ENCODE results near the gene CASK.

Gene CASK

DNA sequence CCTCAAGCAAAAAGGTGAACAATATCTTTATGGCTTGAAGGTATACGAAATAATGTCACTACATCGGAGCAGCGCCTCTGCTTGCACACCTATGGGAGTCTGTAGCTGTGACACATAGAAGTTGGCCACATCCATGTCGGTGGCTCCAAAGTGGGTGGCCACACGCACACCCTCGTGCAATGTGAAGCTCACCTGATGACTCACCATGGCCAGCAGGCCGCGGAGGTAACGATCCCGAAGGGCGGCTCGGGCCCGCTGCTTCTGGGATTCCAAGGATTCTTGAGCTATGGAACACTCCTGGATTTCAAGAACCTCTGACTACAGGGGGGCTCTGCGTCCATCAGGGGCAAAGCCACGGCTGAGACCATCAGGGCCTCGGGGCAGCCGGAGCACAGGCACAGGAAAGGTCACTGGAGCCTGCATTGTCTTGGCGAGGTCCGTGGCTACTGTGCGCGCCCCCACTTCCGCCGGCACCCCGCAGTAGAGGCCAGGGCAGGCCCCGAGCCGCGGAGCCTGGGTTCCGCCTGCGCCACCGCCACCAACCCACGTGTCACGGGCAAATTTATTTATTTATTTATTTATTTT lies 451.0 kb downstream of the CASK start:
- TF ChIP-seq, protein P1, sequence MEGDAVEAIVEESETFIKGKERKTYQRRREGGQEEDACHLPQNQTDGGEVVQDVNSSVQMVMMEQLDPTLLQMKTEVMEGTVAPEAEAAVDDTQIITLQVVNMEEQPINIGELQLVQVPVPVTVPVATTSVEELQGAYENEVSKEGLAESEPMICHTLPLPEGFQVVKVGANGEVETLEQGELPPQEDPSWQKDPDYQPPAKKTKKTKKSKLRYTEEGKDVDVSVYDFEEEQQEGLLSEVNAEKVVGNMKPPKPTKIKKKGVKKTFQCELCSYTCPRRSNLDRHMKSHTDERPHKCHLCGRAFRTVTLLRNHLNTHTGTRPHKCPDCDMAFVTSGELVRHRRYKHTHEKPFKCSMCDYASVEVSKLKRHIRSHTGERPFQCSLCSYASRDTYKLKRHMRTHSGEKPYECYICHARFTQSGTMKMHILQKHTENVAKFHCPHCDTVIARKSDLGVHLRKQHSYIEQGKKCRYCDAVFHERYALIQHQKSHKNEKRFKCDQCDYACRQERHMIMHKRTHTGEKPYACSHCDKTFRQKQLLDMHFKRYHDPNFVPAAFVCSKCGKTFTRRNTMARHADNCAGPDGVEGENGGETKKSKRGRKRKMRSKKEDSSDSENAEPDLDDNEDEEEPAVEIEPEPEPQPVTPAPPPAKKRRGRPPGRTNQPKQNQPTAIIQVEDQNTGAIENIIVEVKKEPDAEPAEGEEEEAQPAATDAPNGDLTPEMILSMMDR (IDR thresholded peaks at IDR 0.05; ENCODE audit: low read length, missing control alignments): no peak
- H3K4me3 ChIP-seq (replicated peaks; ENCODE audit: low read depth, low read length): no peak overlapping the region
- no peak for DNase-seq (ENCODE audit: low read depth)

GRCh38 chrX:41471786-41472185 lies 451.6 kb downstream of the CASK start:
- H3K4me3 ChIP-seq (replicated peaks; ENCODE audit: low read depth, low read length): no peak overlapping the region
- no peak for DNase-seq (ENCODE audit: low read depth)
- TF ChIP-seq, protein P1 (IDR thresholded peaks at IDR 0.05; ENCODE audit: low read length, missing control alignments): no peak

DNA sequence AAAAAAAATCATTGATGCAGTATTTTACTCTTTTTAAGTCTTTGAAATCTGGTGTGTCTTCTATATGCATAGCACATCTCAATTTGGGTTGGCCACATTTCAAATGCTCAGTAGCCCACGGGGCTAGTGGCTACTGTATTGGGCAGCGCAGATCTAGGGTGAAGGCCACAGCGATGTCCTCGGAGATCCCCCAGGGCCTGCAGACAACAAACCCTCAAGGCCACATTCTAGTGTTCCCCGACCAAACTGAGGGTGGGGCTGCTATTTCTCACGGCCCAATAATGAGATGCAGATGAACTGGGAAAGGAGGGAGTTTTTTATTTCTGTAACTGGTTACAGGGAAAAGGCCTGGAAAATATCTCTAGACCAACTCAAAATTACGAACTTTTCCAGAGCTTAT lies 452.6 kb downstream of the CASK start:
- H3K4me3 ChIP-seq (replicated peaks; ENCODE audit: low read depth, low read length): no peak overlapping the region

GRCh38 chrX:41468647-41469323 lies 454.6 kb downstream of the CASK start:
- no peak overlapping the region for H3K4me3 ChIP-seq (replicated peaks; ENCODE audit: low read depth, low read length)
- peak; percentile 16 for DNase-seq (ENCODE audit: low read depth)
- TF ChIP-seq, protein P1 (IDR thresholded peaks at IDR 0.05; ENCODE audit: low read length, missing control alignments): no peak

More for the DNA sequence above, 452.6 kb downstream of the CASK start:
- TF ChIP-seq, protein P1 (IDR thresholded peaks at IDR 0.05; ENCODE audit: low read length, missing control alignments): no peak
- DNase-seq (ENCODE audit: low read depth): no peak
